Measurements from ENCODE around the gene C2CD3. TPM values are rescaled to one million over a fixed set of nuclear protein-coding genes. Genes with fewer than 3 reads are reported as not detected.

C2CD3 gene
- 16.6 and 22.6 TPM in 2 replicates for total RNA-seq (2014; rRNA removed; shearing (Covaris generic))

GRCh38 chr11:74170694-74171629 lies at the start of gene C2CD3, which contains the start of gene PPME1:
TSS of gene C2CD3 (minus strand) at chr11:74171002. CDS start at chr11:74170792, 210 bp downstream.
TSS of gene PPME1 (plus strand) at chr11:74171289. CDS start at chr11:74171422, 133 bp downstream.
- DNase-seq (ENCODE audit: low read depth): peak; percentile 100

DNA sequence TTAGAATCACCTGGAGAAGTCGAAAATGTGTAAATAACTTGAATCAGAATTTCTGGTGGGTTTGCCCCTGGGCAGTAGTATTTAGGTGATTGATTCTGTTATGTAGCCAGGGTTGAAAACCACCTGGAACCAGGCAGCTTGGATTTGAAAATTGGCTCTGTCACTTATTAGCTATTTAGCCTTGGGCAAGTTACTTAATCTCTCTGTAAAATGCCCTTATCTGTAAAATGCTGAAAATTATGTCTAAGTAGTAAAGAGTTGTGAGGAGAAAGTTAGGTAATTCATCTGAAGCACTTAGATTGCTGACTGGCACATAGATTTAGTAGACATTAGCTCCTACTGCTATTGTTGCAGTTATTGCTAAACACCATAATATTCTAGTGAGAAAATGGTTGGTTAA lies 49.6 kb upstream of the C2CD3 start:
- DNase-seq (ENCODE audit: low read depth): peak; percentile 25

- DNase-seq (ENCODE audit: low read depth): no peak
Measured at GRCh38 chr11:74212533-74212932, 41.7 kb upstream of the C2CD3 start.

GRCh38 chr11:74208507-74208906 lies 37.7 kb upstream of the C2CD3 start:
- no peak for DNase-seq (ENCODE audit: low read depth)

GRCh38 chr11:74206746-74207145 lies 35.9 kb upstream of the C2CD3 start:
- no peak for DNase-seq (ENCODE audit: low read depth)

- no peak for DNase-seq (ENCODE audit: low read depth)
Measured at GRCh38 chr11:74205181-74205580, 34.4 kb upstream of the C2CD3 start.

DNA sequence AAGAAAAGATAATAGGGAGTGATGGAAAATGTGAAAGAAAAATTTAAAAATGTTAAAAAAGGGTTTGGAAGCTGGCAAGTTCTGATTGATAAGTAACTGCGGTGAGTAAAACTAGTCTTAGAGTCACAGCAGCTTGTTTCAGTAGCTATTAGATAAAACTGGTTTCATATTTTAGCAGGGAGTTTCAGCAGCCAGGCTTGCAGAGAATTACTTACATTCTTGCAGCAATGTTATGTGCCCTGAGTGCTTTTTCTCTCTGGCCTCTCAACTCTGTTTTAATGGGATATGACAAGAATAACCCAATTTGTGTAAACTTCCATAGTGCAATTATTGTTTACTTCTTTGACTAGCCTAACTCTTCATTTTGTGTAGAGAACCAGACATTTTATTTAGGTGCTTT lies 33.9 kb upstream of the C2CD3 start:
- DNase-seq (ENCODE audit: low read depth): no peak

- DNase-seq (ENCODE audit: low read depth): no peak
Measured at GRCh38 chr11:74203966-74204365, 33.2 kb upstream of the C2CD3 start.

- no peak for DNase-seq (ENCODE audit: low read depth)
Measured at GRCh38 chr11:74196781-74197486, 26.1 kb upstream of the C2CD3 start.

DNA sequence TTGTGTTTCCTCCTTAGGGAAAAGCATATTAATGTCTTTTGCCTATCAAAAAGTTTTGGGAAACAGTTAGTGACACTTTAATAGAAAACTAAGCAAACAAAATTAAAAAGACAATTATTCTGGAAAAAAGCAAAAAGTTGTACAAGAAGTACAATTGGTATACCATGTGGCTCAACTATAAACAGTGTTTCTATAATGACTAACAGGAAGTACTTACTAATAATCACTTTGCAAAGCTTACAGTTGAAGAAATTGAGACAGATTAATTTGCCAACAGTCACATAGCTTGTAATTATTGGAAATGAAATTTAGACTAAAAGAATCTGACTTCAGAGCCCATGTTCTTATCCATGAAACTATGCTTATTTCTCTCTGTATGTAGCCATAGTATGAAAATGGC lies 25.0 kb upstream of the C2CD3 start:
- DNase-seq (ENCODE audit: low read depth): peak; percentile 4

- DNase-seq (ENCODE audit: low read depth): peak; percentile 37
Measured at GRCh38 chr11:74185695-74186094, 14.9 kb upstream of the C2CD3 start.

GRCh38 chr11:74185285-74185684 lies 14.5 kb upstream of the C2CD3 start:
- DNase-seq (ENCODE audit: low read depth): no peak

GRCh38 chr11:74182635-74183034 lies 11.8 kb upstream of the C2CD3 start:
- peak; percentile 8 for DNase-seq (ENCODE audit: low read depth)

GRCh38 chr11:74179234-74180052 lies 8.6 kb upstream of the C2CD3 start:
- peak; percentile 37 for DNase-seq (ENCODE audit: low read depth)

- DNase-seq (ENCODE audit: low read depth): no peak
Measured at GRCh38 chr11:74175920-74176319, 5.1 kb upstream of the C2CD3 start.

DNA sequence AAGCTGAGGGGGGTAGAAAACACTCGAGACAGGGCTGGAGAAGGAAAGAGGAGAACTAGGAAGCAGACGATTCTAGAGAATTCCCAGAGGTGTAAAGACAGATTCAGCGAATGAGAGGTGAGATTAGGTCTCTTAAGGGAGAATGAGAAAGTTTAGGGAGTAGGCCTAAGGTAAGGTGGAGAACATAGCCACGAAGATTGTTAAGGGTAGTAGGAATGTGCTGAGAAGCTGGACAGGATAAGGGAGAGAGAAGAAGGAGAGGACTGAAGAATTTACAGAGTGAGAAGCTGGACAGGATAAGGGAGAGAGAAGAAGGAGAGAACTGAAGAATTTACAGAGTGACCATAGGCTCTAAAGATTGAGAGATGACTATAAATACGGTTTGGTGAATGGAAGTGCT lies 1.2 kb upstream of the C2CD3 start:
- DNase-seq (ENCODE audit: low read depth): peak; percentile 25

DNA sequence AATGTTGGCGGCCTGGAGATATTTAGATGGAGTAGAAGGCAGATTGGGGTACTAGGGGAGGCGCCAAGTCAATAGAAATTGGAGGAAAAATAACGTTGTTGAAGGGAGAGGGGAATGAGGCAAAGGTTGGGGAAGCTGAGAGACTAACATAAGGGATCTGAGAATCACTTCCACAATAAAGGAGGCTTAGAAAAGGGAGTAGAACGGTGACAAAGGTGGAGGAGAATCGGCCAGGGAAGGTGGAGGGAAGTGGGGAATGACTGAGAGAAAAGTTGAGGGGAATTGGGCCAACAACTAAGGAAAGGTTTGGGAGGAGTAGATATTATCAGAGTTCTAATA lies 797 bp upstream of the C2CD3 start:
- DNase-seq (ENCODE audit: low read depth): no peak

DNA sequence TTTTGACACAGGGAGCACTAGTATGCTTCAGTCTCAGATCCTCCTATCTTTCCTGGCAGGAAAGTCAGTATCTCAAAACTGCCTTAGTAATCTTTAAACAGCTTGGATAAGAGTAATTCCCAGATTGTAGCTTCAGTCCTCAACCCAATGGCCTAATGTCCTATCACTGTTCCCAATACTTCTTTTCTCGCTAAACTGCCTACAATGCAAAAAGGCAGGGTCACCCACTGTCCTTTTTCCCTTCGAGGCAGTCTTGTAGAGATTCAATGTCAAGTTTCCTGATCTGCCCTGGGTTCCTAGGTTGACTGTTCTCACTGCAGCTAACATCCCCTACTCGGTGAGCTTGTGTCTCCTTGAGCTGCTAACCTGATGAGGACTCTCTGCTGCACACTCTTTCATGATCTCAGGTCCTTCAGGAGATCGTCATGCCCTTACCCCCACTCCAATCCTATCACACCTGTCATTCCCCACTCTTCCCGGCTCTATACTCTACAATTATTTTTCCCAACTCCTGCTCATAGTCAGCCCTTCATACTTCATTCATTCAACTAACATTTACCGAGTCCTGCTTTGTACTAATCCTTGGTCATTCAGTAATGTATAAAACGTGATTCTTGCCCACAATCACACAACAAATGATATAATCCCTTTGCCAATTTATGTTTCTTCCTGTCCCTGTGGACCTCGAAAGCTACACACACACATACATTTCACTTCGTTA lies 904 bp downstream of the C2CD3 start:
- DNase-seq (ENCODE audit: low read depth): peak; percentile 7

DNA sequence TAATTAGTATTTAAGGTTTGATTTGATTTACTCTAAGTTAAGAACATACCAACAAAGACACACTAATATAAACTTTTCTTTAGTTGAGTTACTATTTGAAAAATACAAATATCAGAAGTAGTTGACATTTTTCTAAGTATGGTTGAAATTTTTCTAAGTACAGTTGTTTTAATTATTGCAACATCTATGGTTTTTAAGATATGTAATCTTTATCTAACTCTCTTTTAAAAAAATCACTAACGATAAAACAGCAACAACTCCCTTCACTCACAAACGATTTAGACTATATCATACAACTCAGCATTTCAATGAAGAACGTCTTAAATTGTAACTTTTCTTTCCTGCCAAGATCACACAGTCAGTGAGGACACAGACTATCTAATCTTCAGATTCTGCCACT lies 2.0 kb downstream of the C2CD3 start:
- no peak for DNase-seq (ENCODE audit: low read depth)

GRCh38 chr11:74162681-74163467 lies 7.9 kb downstream of the C2CD3 start:
- no peak for DNase-seq (ENCODE audit: low read depth)

DNA sequence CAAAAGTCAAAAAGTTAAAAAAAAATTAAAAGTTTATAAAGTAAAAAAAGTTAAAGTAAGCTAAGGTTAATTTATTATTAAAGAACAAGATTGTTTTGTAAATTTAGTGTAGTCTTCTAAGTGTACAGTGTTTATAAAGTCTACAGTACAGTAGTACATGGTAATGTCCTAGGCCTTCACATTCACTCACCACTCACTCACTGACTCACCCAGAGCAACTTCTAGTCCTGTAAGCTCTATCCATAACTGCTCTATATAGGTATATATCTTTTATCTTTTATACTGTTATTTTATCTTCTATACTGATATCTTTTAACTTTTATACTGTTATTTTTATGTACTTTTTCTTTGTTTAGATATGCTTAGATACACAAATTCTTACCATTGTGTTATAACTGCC lies 11.2 kb downstream of the C2CD3 start:
- DNase-seq (ENCODE audit: low read depth): no peak
